Activated CD8-positive, alpha-beta T cell treated with anti-CD3 and anti-CD28 coated beads, Interleukin-2, amount 10 ng/mL, durations not matched to agents 7 days and 5 days (primary cell): ENCODE data around the gene ANKRD28. TPM values are rescaled to one million over a fixed set of nuclear protein-coding genes. Genes with fewer than 3 reads are reported as not detected.
"Not testable (repeated sequence)": the region's sequence is repeated elsewhere in the genome, so short reads cannot be mapped to it uniquely, and the experiment has no call there.

ENCODE experiments used
- ATAC-seq: fragments of 150-1000 bp; cut with Tn5 transposase; one replicate; pipeline ENCODE4 v1.10.0; 2021; ENCODE audit warnings: moderate library complexity
- CTCF ChIA-PET: fragments of 350-600 bp; sonication (Branson Sonifier 250); formaldehyde crosslinking; loops from one replicate; lab custom pipeline; 2021; ENCODE audit warnings: antibody characterized with exemption; lab: Charles Lee
- POLR2A ChIA-PET: fragments of 350-600 bp; sonication (Branson Sonifier 250); formaldehyde crosslinking; loops from one replicate; lab custom pipeline; 2021; ENCODE audit warnings: antibody characterized with exemption; lab: Charles Lee
- DNase-seq: peaks from one replicate; pipeline ENCODE4 v3.0.0-alpha.2; 2020
- H3K27ac Mint-ChIP-seq: one replicate; pipeline ENCODE4 v1.8.0; 2021; ENCODE audit warnings: mild to moderate bottlenecking, mixed read lengths
- H3K27me3 Mint-ChIP-seq: one replicate; pipeline ENCODE4 v1.8.0; 2021; ENCODE audit warnings: low read depth, mixed read lengths
- H3K36me3 Mint-ChIP-seq: one replicate; pipeline ENCODE4 v1.8.0; 2021; ENCODE audit warnings: low read depth, mixed read lengths
- H3K4me1 Mint-ChIP-seq: one replicate; pipeline ENCODE4 v1.8.0; 2021; ENCODE audit warnings: low read depth, mixed read lengths
- H3K4me3 Mint-ChIP-seq: one replicate; pipeline ENCODE4 v1.8.0; 2021; ENCODE audit warnings: mild to moderate bottlenecking, mixed read lengths
- H3K9me3 Mint-ChIP-seq: one replicate; pipeline ENCODE4 v1.8.0; 2022; ENCODE audit warnings: mixed read lengths; ENCODE audit not compliant: insufficient read depth
- total RNA-seq, 2 experiments: library from RNA; stranded (reverse); gene quantifications; one replicate each; pipeline ENCODE4 v1.2.3, GENCODE V29; 2021

Gene ANKRD28
- total RNA-seq, 2 experiments from 2014 or later, result 30.7 to 37.7 TPM

DNA sequence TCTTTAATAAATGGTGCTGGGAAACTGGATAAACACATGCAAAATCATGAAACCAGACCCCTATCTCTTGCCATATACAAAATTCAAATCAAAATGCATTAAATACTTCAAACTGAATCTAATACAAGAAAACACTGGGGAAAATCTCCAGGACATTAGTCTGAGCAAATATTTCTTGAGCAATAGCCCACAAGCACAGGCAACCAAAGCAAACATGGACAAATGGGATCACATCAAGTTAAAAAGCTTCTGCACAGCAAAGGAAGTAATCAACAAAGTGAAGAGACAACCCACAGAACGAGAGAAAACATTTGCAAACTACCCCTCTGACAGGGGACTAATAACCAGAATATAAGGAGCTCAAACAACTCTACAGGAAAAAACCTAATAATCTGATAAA is 6.3 kb downstream of the ANKRD28 start:
- DNase-seq (no peak), ATAC-seq (no peak)
- Mint-ChIP-seq H3K27me3 (no peaks in the 10 kb centered on the region), H3K4me1 (peaks cover 41% of the 10 kb centered on the region), H3K9me3 (no peaks in the 10 kb centered on the region), H3K4me3 (no peak overlapping the region), H3K27ac (no peak overlapping the region), H3K36me3 (peaks cover 36% of the 10 kb centered on the region)
- ChIA-PET CTCF (interaction anchor here (0.9 kb wide), 1 partner anchor 10 kb away, joined by 3 read pairs; no protein-coding TSS in a partner anchor), POLR2A (interaction anchor here (1.0 kb wide), 1 partner anchor 11 kb away, joined by 3 read pairs; no protein-coding TSS in a partner anchor)

GRCh38 chr3:15787941-15788340 is 9.8 kb downstream of the ANKRD28 start:
- POLR2A ChIA-PET, result interaction anchor here (0.8 kb wide), 1 partner anchor 12 kb away, joined by 3 read pairs; no protein-coding TSS in a partner anchor
- no peak for ATAC-seq
- Mint-ChIP-seq H3K27me3 (no peaks in the 10 kb centered on the region), H3K4me3 (no peak overlapping the region), H3K9me3 (no peaks in the 10 kb centered on the region), H3K36me3 (peaks cover 36% of the 10 kb centered on the region), H3K4me1 (peaks cover 14% of the 10 kb centered on the region), H3K27ac (no peak overlapping the region)
- CTCF ChIA-PET, result interaction anchor here (0.8 to 1.5 kb wide), 3 partner anchors 9 to 87 kb away, joined by 3 to 5 read pairs (median 3); no protein-coding TSS in a partner anchor
- DNase-seq, result no peak

DNA sequence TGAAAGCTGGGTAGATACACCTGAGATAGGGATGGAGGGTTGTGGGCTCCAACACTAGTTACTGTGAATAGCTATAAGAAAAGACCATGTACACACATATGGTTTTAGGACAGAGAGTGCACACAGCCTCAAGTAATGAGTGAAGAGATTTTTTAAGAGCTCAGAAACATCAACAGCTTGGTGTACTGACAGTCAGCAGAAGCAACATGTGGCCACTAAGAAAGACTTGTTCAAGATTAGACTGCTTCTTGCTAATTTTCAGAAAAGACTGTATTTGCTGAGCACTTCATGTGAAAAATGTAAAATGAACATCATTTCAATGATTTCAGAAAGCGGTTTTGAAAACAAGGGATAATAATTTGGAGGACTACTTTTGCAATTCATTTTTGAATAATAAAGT is 10.3 kb downstream of the ANKRD28 start:
- H3K36me3 Mint-ChIP-seq, result peaks cover 36% of the 10 kb centered on the region
- no peaks in the 10 kb centered on the region for H3K9me3 Mint-ChIP-seq
- ATAC-seq (no peak), DNase-seq (no peak)
- no peaks in the 10 kb centered on the region for H3K27me3 Mint-ChIP-seq
- H3K4me3 Mint-ChIP-seq, result no peak overlapping the region
- H3K27ac Mint-ChIP-seq, result no peak overlapping the region
- ChIA-PET POLR2A (interaction anchor here (0.8 kb wide), 1 partner anchor 12 kb away, joined by 3 read pairs; no protein-coding TSS in a partner anchor), CTCF (interaction anchor here (0.6 to 1.5 kb wide), 4 partner anchors 9 to 154 kb away, joined by 3 to 5 read pairs (median 3); no protein-coding TSS in a partner anchor)
- H3K4me1 Mint-ChIP-seq, result peaks cover 14% of the 10 kb centered on the region

GRCh38 chr3:15783361-15783969 is 14.3 kb downstream of the ANKRD28 start:
- ATAC-seq, result no peak
- Mint-ChIP-seq H3K4me3 (no peak overlapping the region), H3K36me3 (peaks cover 22% of the 10 kb centered on the region), H3K27ac (no peak overlapping the region), H3K4me1 (no peaks in the 10 kb centered on the region), H3K27me3 (no peaks in the 10 kb centered on the region), H3K9me3 (no peaks in the 10 kb centered on the region)
- ChIA-PET POLR2A (no interaction called here), CTCF (no interaction called here)
- DNase-seq, result no peak

GRCh38 chr3:15782429-15782828 is 15.3 kb downstream of the ANKRD28 start:
- no peak overlapping the region for H3K4me3 Mint-ChIP-seq
- H3K27me3 Mint-ChIP-seq, result no peaks in the 10 kb centered on the region
- DNase-seq (no peak), ATAC-seq (no peak)
- H3K4me1 Mint-ChIP-seq, result no peaks in the 10 kb centered on the region
- ChIA-PET POLR2A (interaction anchor here (1.1 kb wide), 1 partner anchor 30 kb away, joined by 4 read pairs; no protein-coding TSS in a partner anchor), CTCF (no interaction called here)
- H3K36me3 Mint-ChIP-seq, result peaks cover 25% of the 10 kb centered on the region
- no peak overlapping the region for H3K27ac Mint-ChIP-seq
- H3K9me3 Mint-ChIP-seq, result no peaks in the 10 kb centered on the region

DNA sequence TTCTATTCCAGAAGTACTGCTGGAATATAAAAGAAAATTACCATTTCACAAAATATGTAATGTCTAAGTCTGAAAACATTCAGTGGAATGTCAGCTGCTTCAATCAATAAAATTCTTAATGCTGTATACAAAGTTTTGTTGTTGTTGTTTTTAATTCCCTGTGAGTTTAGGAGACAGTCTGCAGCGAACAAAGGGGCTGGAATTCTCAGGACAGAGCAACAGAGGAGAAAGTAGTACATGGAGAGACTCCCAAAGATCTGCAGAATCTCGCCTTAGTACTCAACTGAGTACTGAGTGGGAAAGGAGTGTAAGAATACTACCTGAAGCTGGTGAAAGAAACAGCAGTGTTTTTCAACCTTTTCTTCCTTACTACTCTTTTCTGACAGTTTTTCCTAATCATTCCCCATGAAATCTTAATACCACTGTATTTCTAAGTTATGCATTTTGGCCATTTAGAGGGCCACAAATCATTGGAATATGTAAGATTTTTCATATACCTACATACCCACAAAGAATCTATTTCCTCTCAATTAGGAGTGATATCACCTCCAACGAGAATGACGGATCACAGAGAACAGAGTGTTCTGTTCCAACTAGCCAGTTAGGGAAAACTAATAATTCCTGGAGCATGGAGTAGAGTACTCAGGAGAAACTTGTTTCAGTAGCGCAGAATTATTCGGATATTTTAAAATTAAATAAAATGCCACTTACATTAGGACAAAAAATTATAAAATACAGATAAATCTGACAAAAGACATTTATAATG is 16.0 kb downstream of the ANKRD28 start:
- no peak overlapping the region for H3K27ac Mint-ChIP-seq
- H3K4me3 Mint-ChIP-seq, result no peak overlapping the region
- CTCF ChIA-PET, result no interaction called here
- POLR2A ChIA-PET, result interaction anchor here (1.1 kb wide), 1 partner anchor 29 kb away, joined by 4 read pairs; no protein-coding TSS in a partner anchor
- peaks cover 25% of the 10 kb centered on the region for H3K36me3 Mint-ChIP-seq
- H3K9me3 Mint-ChIP-seq, result no peaks in the 10 kb centered on the region
- no peaks in the 10 kb centered on the region for H3K27me3 Mint-ChIP-seq
- H3K4me1 Mint-ChIP-seq, result no peaks in the 10 kb centered on the region
- ATAC-seq (no peak), DNase-seq (no peak)

GRCh38 chr3:15781131-15781530 is 16.6 kb downstream of the ANKRD28 start:
- no peak overlapping the region for H3K4me3 Mint-ChIP-seq
- peaks cover 27% of the 10 kb centered on the region for H3K36me3 Mint-ChIP-seq
- ChIA-PET POLR2A (interaction anchor here (0.7 to 1.1 kb wide), 2 partner anchors 11 to 28 kb away, joined by 3 to 4 read pairs; no protein-coding TSS in a partner anchor), CTCF (no interaction called here)
- no peak overlapping the region for H3K27ac Mint-ChIP-seq
- no peaks in the 10 kb centered on the region for H3K4me1 Mint-ChIP-seq
- no peaks in the 10 kb centered on the region for H3K27me3 Mint-ChIP-seq
- no peak for ATAC-seq
- no peak for DNase-seq
- no peaks in the 10 kb centered on the region for H3K9me3 Mint-ChIP-seq

GRCh38 chr3:15779111-15779510 is 18.7 kb downstream of the ANKRD28 start:
- ChIA-PET POLR2A (no interaction called here), CTCF (interaction anchor here (1.0 to 1.7 kb wide), 2 partner anchors 19 to 149 kb away, joined by 3 to 5 read pairs; no protein-coding TSS in a partner anchor)
- peaks cover 21% of the 10 kb centered on the region for H3K36me3 Mint-ChIP-seq
- no peak overlapping the region for H3K27ac Mint-ChIP-seq
- no peaks in the 10 kb centered on the region for H3K27me3 Mint-ChIP-seq
- H3K9me3 Mint-ChIP-seq, result no peaks in the 10 kb centered on the region
- DNase-seq (no peak), ATAC-seq (no peak)
- H3K4me1 Mint-ChIP-seq, result no peaks in the 10 kb centered on the region
- H3K4me3 Mint-ChIP-seq, result no peak overlapping the region

DNA sequence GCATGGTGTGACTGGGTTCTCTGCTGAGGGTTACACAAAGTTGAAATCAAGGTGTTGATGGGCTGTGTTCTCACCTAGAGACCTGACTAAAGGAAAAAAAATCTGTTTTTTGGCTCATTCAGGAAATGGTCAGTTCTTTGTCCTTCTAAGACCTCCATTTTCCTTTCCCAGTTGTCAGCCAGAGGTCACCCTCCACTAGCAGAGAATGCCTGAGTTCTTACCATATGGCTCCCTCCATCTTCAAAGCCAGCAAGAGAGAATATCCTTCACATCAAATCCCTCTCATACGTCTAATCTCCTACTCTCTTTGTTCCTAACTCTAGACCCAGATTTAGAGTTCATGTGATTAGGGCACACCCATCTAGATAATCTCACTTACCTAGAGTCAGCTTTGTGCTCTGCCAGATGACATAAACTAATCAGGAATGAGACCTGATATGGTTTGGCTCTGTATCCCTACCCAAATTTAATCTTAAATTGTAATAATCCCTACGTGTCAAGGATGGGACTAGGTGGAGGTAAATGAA is 19.4 kb downstream of the ANKRD28 start:
- ATAC-seq (no peak), DNase-seq (no peak)
- Mint-ChIP-seq H3K27ac (no peak overlapping the region), H3K36me3 (peaks cover 24% of the 10 kb centered on the region), H3K9me3 (no peaks in the 10 kb centered on the region), H3K27me3 (no peaks in the 10 kb centered on the region), H3K4me1 (no peaks in the 10 kb centered on the region), H3K4me3 (no peak overlapping the region)
- ChIA-PET POLR2A (no interaction called here), CTCF (interaction anchor here (1.7 kb wide), 1 partner anchor 148 kb away, joined by 5 read pairs; no protein-coding TSS in a partner anchor)

- not testable (repeated sequence) for ATAC-seq, H3K9me3 Mint-ChIP-seq, H3K27ac Mint-ChIP-seq, H3K27me3 Mint-ChIP-seq, DNase-seq, H3K4me1 Mint-ChIP-seq, H3K4me3 Mint-ChIP-seq
- ChIA-PET POLR2A (interaction anchor here (1.0 kb wide), 1 partner anchor 12 kb away, joined by 3 read pairs; no protein-coding TSS in a partner anchor), CTCF (interaction anchor here (1.3 kb wide), 1 partner anchor 26 kb away, joined by 4 read pairs; no protein-coding TSS in a partner anchor)
- H3K36me3 Mint-ChIP-seq, result peaks cover 32% of the 10 kb centered on the region
Measured at GRCh38 chr3:15774931-15775560, 22.7 kb downstream of the ANKRD28 start.

- no peak overlapping the region for H3K27ac Mint-ChIP-seq
- POLR2A ChIA-PET, result no interaction called here
- peaks cover 9% of the 10 kb centered on the region for H3K4me1 Mint-ChIP-seq
- DNase-seq, result no peak
- peaks cover 30% of the 10 kb centered on the region for H3K36me3 Mint-ChIP-seq
- H3K9me3 Mint-ChIP-seq, result no peaks in the 10 kb centered on the region
- no peak overlapping the region for H3K4me3 Mint-ChIP-seq
- CTCF ChIA-PET, result interaction anchor here (1.0 to 1.3 kb wide), 2 partner anchors 9 to 41 kb away, joined by 4 read pairs; no protein-coding TSS in a partner anchor
- no peak for ATAC-seq
- H3K27me3 Mint-ChIP-seq, result no peaks in the 10 kb centered on the region
Measured at GRCh38 chr3:15771444-15771843, 26.3 kb downstream of the ANKRD28 start.
